RPMI7951 (cell line): ENCODE measurements around the gene CKAP4. TPM values are rescaled to one million over a fixed set of nuclear protein-coding genes. Genes with fewer than 3 reads are reported as not detected.

Experiments
- DNase-seq: peaks from one replicate; pipeline ENCODE4 v3.0.0-alpha.2; 2012; ENCODE audit warnings: low read depth
- total RNA-seq: library from RNA; depleted of rRNA; stranded (reverse); fragments of >200 nt; shearing (Covaris generic); gene quantifications from 2 replicates; pipeline ENCODE4 v1.2.3, GENCODE V29; 2014; rRNA removed

Gene CKAP4
- total RNA-seq, 1 experiment from 2014 or later, result 61.0 TPM

DNA sequence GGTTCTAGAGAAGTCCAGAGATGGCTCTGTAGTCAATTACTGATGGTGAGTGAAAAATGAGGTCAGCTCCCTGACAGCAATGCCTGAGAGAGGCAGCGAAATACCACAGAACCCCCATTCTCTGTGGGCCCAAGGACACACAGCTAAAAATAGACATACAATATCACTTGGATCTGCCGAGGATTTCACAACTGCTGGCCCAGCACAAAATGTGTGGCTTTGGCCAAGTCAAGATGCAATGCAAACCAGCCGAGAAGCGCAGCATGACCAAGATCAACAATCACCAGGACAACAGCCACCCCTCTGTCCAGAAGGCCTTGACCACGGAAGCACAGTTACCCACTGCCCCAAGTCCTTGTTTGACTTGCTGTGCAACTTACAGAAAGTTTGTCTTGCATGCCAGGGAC is 52.2 kb downstream of the CKAP4 start:
- peak; percentile 89 for DNase-seq

DNA sequence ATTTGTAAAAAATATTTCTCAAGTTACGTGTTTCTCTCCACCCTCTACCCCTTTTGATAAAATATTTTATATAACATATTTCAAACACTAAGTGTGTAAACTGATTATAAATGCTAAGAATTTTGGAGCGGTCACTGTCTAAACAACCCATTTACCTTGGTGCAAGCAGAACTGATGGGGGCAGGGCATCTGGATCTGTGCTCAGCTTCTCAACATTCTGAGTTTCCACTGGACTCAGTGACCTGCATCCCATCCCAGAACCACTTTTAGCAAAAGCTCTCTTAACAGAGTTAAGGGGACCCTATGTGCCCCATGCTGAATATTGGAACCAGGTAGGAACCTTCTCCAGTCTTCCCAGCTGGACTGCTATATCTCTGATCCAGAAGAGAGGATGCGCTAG is 53.5 kb downstream of the CKAP4 start:
- no peak for DNase-seq

DNA sequence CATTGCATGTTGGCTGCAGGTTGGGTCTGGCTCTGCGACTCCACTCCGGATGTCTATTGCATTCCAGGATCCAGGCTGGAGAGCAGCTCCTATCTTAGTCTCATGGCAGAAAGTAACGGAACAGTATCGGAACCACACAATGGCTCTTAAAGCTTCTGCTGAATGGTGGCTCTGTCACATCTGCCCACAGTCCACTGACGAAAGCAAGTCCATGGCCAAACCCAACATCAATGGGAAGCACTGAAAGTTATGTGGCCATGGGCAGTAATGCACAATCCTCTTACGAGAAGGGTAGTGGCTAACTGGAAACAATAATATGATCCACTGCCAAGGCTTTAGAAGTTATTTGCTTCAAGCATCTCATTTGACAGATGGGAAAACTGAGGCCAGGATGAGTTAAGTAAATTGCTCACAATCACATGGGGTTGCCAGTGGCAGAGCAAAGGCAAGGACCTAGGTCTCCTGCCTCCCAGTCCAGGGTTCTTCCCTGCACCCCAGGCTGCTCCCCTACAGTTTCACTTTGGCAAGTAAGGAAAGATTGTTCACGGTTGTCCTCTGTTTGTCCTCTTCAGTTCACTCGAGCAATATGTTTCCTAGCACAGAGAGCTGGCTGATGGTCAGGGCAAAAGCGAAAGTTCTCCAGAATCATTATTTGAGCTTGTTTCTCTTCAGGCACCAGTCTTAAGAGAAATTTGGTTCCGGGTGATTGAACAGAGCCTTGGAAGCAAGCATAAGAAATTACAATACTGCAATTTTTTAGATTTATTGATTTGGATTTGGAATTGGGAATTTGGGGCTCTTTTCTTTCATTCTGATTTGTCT is 54.2 kb downstream of the CKAP4 start:
- peak; percentile 28 for DNase-seq

DNA sequence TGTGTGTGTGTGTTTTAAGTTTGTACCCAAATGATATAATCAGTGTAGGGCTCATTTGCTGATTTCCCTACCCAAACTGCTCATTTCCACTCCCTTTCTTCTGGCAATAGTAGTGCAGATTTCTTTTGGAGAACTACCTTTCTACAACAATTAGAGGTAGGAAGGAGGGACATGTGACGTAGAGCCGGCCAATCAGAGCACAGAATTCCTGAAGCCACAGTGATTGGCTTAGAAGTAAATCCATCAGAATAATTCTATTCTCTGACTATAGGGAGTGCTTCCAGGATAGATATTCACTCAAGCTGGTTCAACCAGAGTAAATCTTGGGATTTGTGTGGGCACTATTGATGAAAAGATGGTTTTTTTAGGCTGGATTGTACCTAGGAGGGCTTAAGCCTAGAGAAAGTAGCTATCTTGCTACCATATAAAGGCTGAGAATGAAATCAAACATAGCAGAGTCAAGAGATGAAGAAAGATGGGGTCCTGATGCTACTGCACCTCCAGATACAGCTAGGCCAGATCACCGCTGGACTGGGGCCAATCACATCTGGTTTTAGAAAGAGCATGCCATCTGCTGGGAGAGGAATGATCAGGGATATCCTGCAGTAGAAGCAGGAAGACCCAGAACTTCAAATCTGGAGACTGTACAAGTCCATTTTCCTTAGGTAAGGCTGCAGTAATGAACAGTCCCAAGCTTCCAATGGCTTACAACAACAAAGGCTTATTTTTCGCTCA is 55.0 kb downstream of the CKAP4 start:
- peak; percentile 40 for DNase-seq

DNA sequence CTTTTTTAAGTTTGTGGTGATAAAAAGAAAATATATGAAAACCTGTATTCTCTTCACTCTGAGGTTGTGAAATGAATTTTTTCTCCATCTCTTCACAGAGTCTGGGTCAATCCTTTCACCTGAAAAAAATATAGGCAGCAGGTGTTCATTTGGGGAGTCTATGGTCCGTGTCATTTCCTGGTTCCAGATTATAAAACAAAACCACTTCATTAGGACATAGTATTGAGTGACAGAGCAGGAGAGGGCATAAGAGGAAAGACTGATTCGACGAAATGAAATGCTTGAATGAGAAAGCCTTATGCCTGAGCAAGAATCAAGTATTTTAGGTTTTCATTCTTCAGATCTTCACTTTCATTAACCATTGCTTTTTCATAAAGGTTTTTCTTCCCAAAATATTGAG is 57.2 kb downstream of the CKAP4 start:
- DNase-seq, result no peak

DNA sequence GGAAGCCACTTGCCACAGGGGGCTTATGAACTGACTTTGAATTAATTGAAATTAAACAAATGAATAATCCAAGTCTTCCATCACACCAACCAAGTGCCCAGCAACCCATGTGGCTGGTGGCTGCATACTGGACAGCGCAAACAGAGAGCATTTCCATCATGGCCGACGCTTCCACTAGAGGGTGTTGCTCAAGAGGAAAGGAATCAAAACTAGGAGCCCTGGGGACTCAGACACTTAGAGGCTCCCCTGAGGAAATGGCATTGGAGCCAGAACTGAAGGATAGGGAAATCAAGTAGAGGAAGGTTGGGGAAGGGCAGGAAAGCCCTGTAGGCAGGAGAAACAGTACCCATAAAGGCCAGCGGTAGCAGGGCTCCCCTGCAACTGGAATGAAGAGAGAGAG is 58.5 kb downstream of the CKAP4 start:
- DNase-seq, result no peak

DNA sequence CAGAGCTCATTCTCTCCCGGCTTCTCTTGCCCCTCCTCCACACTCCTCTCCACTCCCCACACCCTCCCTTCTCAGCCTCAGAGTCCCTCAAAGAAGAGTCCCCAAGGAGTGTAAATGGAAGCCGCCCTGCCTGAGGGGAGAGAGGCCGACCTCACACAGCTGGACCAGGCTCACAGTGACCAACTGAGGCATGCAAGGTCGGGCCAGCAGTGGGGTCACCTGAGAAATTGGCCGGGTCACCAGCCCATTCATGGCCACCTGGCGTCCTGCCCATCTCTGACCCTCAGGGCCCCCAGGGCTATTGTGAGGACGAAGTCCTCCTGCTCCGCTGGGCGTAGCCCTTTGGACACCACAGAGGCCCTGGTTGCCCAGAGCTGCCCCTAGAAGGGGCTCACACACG is 59.6 kb downstream of the CKAP4 start:
- no peak for DNase-seq

Other genes starting within 250 kb of the CKAP4 start
- 6.9 and 7.0 TPM in 2 replicates for gene NUAK1, start 109.1 kb downstream of the CKAP4 start, total RNA-seq
- 3.4 and 5.5 TPM in 2 replicates for gene TCP11L2, start 54.7 kb upstream of the CKAP4 start, total RNA-seq
- gene POLR3B, start 109.7 kb upstream of the CKAP4 start, total RNA-seq, result 4.4 and 7.0 TPM in 2 replicates